Mesenchymal stem cell (in vitro differentiated cells and primary cell): ENCODE measurements around the gene IGSF9.

Experiments
- DNase-seq: peaks from one replicate; pipeline ENCODE4 v3.0.0-alpha.2; 2013
- H2AFZ ChIP-seq: one replicate; pipeline ENCODE4 v1.6.1; 2013; ENCODE audit warnings: low read depth, mild to moderate bottlenecking, control low read depth, inconsistent platforms, low read length, moderate library complexity
- H2AK5ac ChIP-seq: 2 replicates; pipeline ENCODE4 v1.6.1; 2013; ENCODE audit warnings: low read length, moderate library complexity, mild to moderate bottlenecking, inconsistent platforms; ENCODE audit not compliant: severe bottlenecking
- H2BK120ac ChIP-seq: one replicate; pipeline ENCODE4 v1.6.1; 2013; ENCODE audit warnings: low read depth, mild to moderate bottlenecking, inconsistent platforms, low read length, moderate library complexity
- H2BK12ac ChIP-seq, 2 experiments: one replicate each; pipeline ENCODE4 v1.6.1; 2013; ENCODE audit warnings: inconsistent platforms in 2 of 2, low read length in 2 of 2, mild to moderate bottlenecking in 2 of 2, moderate library complexity in 2 of 2, control low read depth in 1 of 2
- H2BK15ac ChIP-seq: one replicate; pipeline ENCODE4 v1.6.1; 2013; ENCODE audit warnings: mild to moderate bottlenecking, low read depth, inconsistent platforms; ENCODE audit not compliant: poor library complexity, severe bottlenecking
- H2BK5ac ChIP-seq: 2 replicates; pipeline ENCODE4 v1.6.1; 2013; ENCODE audit warnings: low read depth, mild to moderate bottlenecking, low read length, control low read depth, inconsistent platforms; ENCODE audit not compliant: poor library complexity, severe bottlenecking
- H3K14ac ChIP-seq, 2 experiments: one replicate each; pipeline ENCODE4 v1.6.1; 2013; ENCODE audit warnings: inconsistent platforms in 2 of 2, low read length in 2 of 2, control low read depth in 1 of 2, mild to moderate bottlenecking in 1 of 2, moderate library complexity in 1 of 2
- H3K18ac ChIP-seq, 2 experiments: one replicate each; pipeline ENCODE4 v1.6.1; 2013; ENCODE audit warnings: inconsistent platforms in 2 of 2, low read length in 2 of 2, control low read depth in 1 of 2, low read depth in 1 of 2, mild to moderate bottlenecking in 1 of 2
- H3K23ac ChIP-seq, 2 experiments: one replicate each; pipeline ENCODE4 v1.6.1; 2013; ENCODE audit warnings: inconsistent platforms in 2 of 2, low read length in 2 of 2, mild to moderate bottlenecking in 2 of 2, moderate library complexity in 2 of 2, control low read depth in 1 of 2
- H3K27ac ChIP-seq: 2 replicates; pipeline ENCODE4 v1.5.1; 2013; ENCODE audit warnings: mild to moderate bottlenecking, moderate library complexity, low read length, control low read depth, inconsistent platforms; ENCODE audit not compliant: poor library complexity, severe bottlenecking
- H3K27me3 ChIP-seq, 2 experiments: 2 replicates each; pipeline versions ENCODE4 v1.6.1 to v1.7.0; 2013; ENCODE audit warnings: low read length in 2 of 2, mild to moderate bottlenecking in 2 of 2, moderate library complexity in 2 of 2, control low read depth in 1 of 2, inconsistent platforms in 1 of 2; ENCODE audit not compliant: control insufficient read depth in 1 of 2, insufficient read depth in 1 of 2
- H3K36me3 ChIP-seq, 2 experiments: 2 replicates each; pipeline versions ENCODE4 v1.6.1 to v1.7.0; 2013; ENCODE audit warnings: low read length in 2 of 2, control low read depth in 1 of 2, inconsistent platforms in 1 of 2, low read depth in 1 of 2, mild to moderate bottlenecking in 1 of 2; ENCODE audit not compliant: insufficient read depth in 2 of 2, control insufficient read depth in 1 of 2
- H3K4ac ChIP-seq, 2 experiments: one replicate each; pipeline ENCODE4 v1.6.1; 2013; ENCODE audit warnings: inconsistent platforms in 2 of 2, low read length in 2 of 2, mild to moderate bottlenecking in 2 of 2, moderate library complexity in 2 of 2, control low read depth in 1 of 2, low read depth in 1 of 2
- H3K4me1 ChIP-seq: 2 replicates; pipeline ENCODE4 v1.6.1; 2013; ENCODE audit warnings: low read depth, low read length, control low read depth; ENCODE audit not compliant: control insufficient read depth, insufficient read depth
- H3K4me2 ChIP-seq: 2 replicates; pipeline ENCODE4 v1.6.1; 2013; ENCODE audit warnings: low read length, mild to moderate bottlenecking, inconsistent platforms; ENCODE audit not compliant: poor library complexity, severe bottlenecking
- H3K4me3 ChIP-seq, 2 experiments: 2 replicates each; pipeline versions ENCODE4 v1.5.1 to v1.7.0; 2013; ENCODE audit warnings: low read length in 2 of 2, mild to moderate bottlenecking in 2 of 2, control low read depth in 1 of 2, low read depth in 1 of 2; ENCODE audit not compliant: insufficient read depth in 1 of 2
- H3K79me1 ChIP-seq: replicated peaks from 2 replicates; pipeline ENCODE4 v1.6.1; 2013; ENCODE audit warnings: mild to moderate bottlenecking, control low read depth, low read length, inconsistent platforms; ENCODE audit not compliant: poor library complexity, severe bottlenecking
- H3K9ac ChIP-seq: 2 replicates; pipeline ENCODE4 v1.7.0; 2013; ENCODE audit warnings: mild to moderate bottlenecking, low read length, moderate library complexity
- H3K9me3 ChIP-seq: 2 replicates; pipeline ENCODE4 v1.7.0; 2013; ENCODE audit warnings: mild to moderate bottlenecking, low read length; ENCODE audit not compliant: control insufficient read depth
- H4K8ac ChIP-seq: one replicate; pipeline ENCODE4 v1.6.1; 2013; ENCODE audit warnings: inconsistent platforms, mild to moderate bottlenecking, low read length, moderate library complexity
- H4K91ac ChIP-seq: one replicate; pipeline ENCODE4 v1.6.1; 2013; ENCODE audit warnings: mild to moderate bottlenecking, low read length, inconsistent platforms
- WGBS: methylation state at CpG from one replicate; pipeline ENCODE4 v1.1.7; 2013; ENCODE audit warnings: mixed read lengths; 5-methylcytosine and 5-hydroxymethylcytosine counted together

The IGSF9 gene

GRCh38 chr1:159938211-159938852 is 7.1 kb downstream of the IGSF9 start:
- H3K79me1 ChIP-seq = no peaks in the 10 kb centered on the region
- H2BK120ac ChIP-seq = no peak overlapping the region
- no peak overlapping the region for H2BK5ac ChIP-seq
- H2AFZ ChIP-seq = no peak overlapping the region
- no peak overlapping the region for H4K91ac ChIP-seq
- H3K18ac ChIP-seq = no peak overlapping the region
- H3K14ac ChIP-seq = peak overlapping the region in 1 of 2 experiments; percentile 11
- H2BK12ac ChIP-seq = no peak overlapping the region
- no peaks in the 10 kb centered on the region for H3K36me3 ChIP-seq
- H3K27me3 ChIP-seq = peaks cover 67 to 75% of the 10 kb centered on the region in 2 experiments
- no peak overlapping the region for H3K4me3 ChIP-seq
- H2AK5ac ChIP-seq = no peak overlapping the region
- no peak for DNase-seq
- no peak overlapping the region for H4K8ac ChIP-seq
- H3K23ac ChIP-seq = no peak overlapping the region
- 86% methylated on average over 5 of the region's 7 CpGs for WGBS
- no peak overlapping the region for H2BK15ac ChIP-seq
- peaks cover 3% of the 10 kb centered on the region for H3K4me1 ChIP-seq
- H3K9ac ChIP-seq = no peak overlapping the region
- H3K9me3 ChIP-seq = no peaks in the 10 kb centered on the region
- no peak overlapping the region for H3K4ac ChIP-seq
- H3K4me2 ChIP-seq = no peak overlapping the region
- no peak overlapping the region for H3K27ac ChIP-seq

GRCh38 chr1:159937054-159937750 is 8.2 kb downstream of the IGSF9 start:
- no peaks in the 10 kb centered on the region for H3K9me3 ChIP-seq
- no peaks in the 10 kb centered on the region for H3K36me3 ChIP-seq
- H2AK5ac ChIP-seq = no peak overlapping the region
- no peak overlapping the region for H3K9ac ChIP-seq
- no peak overlapping the region for H3K14ac ChIP-seq
- DNase-seq = no peak
- H4K8ac ChIP-seq = no peak overlapping the region
- H3K4ac ChIP-seq = no peak overlapping the region
- H3K4me3 ChIP-seq = no peak overlapping the region
- H2AFZ ChIP-seq = no peak overlapping the region
- no peak overlapping the region for H3K23ac ChIP-seq
- H3K18ac ChIP-seq = no peak overlapping the region
- H3K27ac ChIP-seq = no peak overlapping the region
- WGBS = 54% methylated on average over 4 of the region's 4 CpGs
- peaks cover 3% of the 10 kb centered on the region for H3K4me1 ChIP-seq
- H3K4me2 ChIP-seq = no peak overlapping the region
- H2BK12ac ChIP-seq = no peak overlapping the region
- no peak overlapping the region for H4K91ac ChIP-seq
- no peak overlapping the region for H2BK5ac ChIP-seq
- H3K79me1 ChIP-seq = no peaks in the 10 kb centered on the region
- H2BK120ac ChIP-seq = no peak overlapping the region
- H2BK15ac ChIP-seq = peak overlapping the region; percentile 34
- H3K27me3 ChIP-seq = peaks cover 55 to 64% of the 10 kb centered on the region in 2 experiments

GRCh38 chr1:159936273-159936904 is 9.0 kb downstream of the IGSF9 start:
- H2AFZ ChIP-seq = no peak overlapping the region
- H3K27me3 ChIP-seq = peaks cover 47 to 55% of the 10 kb centered on the region in 2 experiments
- no peak overlapping the region for H4K91ac ChIP-seq
- H3K4me3 ChIP-seq = no peak overlapping the region
- H3K4me2 ChIP-seq = no peak overlapping the region
- no peak overlapping the region for H2BK120ac ChIP-seq
- no peak overlapping the region for H4K8ac ChIP-seq
- H3K23ac ChIP-seq = no peak overlapping the region
- no peak overlapping the region for H2BK12ac ChIP-seq
- H3K4me1 ChIP-seq = peaks cover 3% of the 10 kb centered on the region
- H3K36me3 ChIP-seq = no peaks in the 10 kb centered on the region
- H2AK5ac ChIP-seq = no peak overlapping the region
- no peak overlapping the region for H2BK15ac ChIP-seq
- no peaks in the 10 kb centered on the region for H3K79me1 ChIP-seq
- H3K27ac ChIP-seq = no peak overlapping the region
- H3K9ac ChIP-seq = no peak overlapping the region
- WGBS = 26% methylated on average over 16 of the region's 16 CpGs
- H2BK5ac ChIP-seq = no peak overlapping the region
- H3K4ac ChIP-seq = no peak overlapping the region
- H3K9me3 ChIP-seq = no peaks in the 10 kb centered on the region
- no peak overlapping the region for H3K18ac ChIP-seq
- H3K14ac ChIP-seq = no peak overlapping the region
- DNase-seq = peak; percentile 45

- Histone ChIP-seq H2AFZ (no peak overlapping the region), H2AK5ac (no peak overlapping the region), H3K27ac (no peak overlapping the region), H3K36me3 (no peaks in the 10 kb centered on the region), H2BK12ac (no peak overlapping the region), H4K91ac (no peak overlapping the region), H4K8ac (no peak overlapping the region), H3K4ac (no peak overlapping the region), H3K14ac (no peak overlapping the region), H3K4me2 (no peak overlapping the region), H3K9ac (no peak overlapping the region), H2BK15ac (no peak overlapping the region), H3K4me3 (no peak overlapping the region), H2BK5ac (no peak overlapping the region), H3K23ac (no peak overlapping the region), H3K27me3 (peaks cover 41 to 53% of the 10 kb centered on the region in 2 experiments), H3K18ac (no peak overlapping the region), H2BK120ac (no peak overlapping the region), H3K4me1 (peaks cover 3% of the 10 kb centered on the region), H3K79me1 (no peaks in the 10 kb centered on the region), H3K9me3 (no peaks in the 10 kb centered on the region)
- WGBS = 83% methylated on average over 4 of the region's 4 CpGs
- peak; percentile 15 for DNase-seq
These were observed 9.6 kb downstream of the IGSF9 start for GRCh38 chr1:159935719-159936272.
